Transverse colon (tissue), 4 donors: ENCODE results near the gene SEPTIN5. TPM values are rescaled to one million over a fixed set of nuclear protein-coding genes. Genes with fewer than 3 reads are reported as not detected.

Experiments used
- DNase-seq: peaks from one replicate; pipeline ENCODE4 v3.0.0-alpha.2; 2019
- H3K27ac ChIP-seq, 4 donors: fragments of 200-600 bp; sonication (generic); 2 replicates each; pipeline ENCODE4 v1.5.1; 2016 to 2018; ENCODE audit warnings: inconsistent platforms in 4 of 4
- H3K27me3 ChIP-seq: fragments of 200-600 bp; sonication (generic); 2 replicates; pipeline ENCODE4 v1.5.1; 2017; ENCODE audit warnings: inconsistent platforms
- H3K36me3 ChIP-seq, 4 donors: fragments of 200-600 bp; sonication (generic); 2 replicates each; pipeline ENCODE4 v1.5.1; 2017 to 2019; ENCODE audit warnings: inconsistent platforms in 4 of 4
- H3K4me1 ChIP-seq, 4 donors: fragments of 200-600 bp; sonication (generic); 2 replicates each; pipeline ENCODE4 v1.5.1; 2017 to 2020; ENCODE audit warnings: inconsistent platforms in 4 of 4
- H3K4me3 ChIP-seq, 4 donors: fragments of 200-600 bp; sonication (generic); 1 replicate in 1 of 4; 2 replicates in 3 of 4; pipeline versions ENCODE4 v1.5.1 to v1.6.1; 2017 to 2019; ENCODE audit warnings: inconsistent platforms in 4 of 4
- H3K9me3 ChIP-seq, 2 donors: fragments of 200-600 bp; sonication (generic); 2 replicates each; pipeline ENCODE4 v1.5.1; 2017 to 2019; ENCODE audit warnings: inconsistent platforms in 2 of 2
- EP300 ChIP-seq: sonication (generic); formaldehyde crosslinking; IDR thresholded peaks from one replicate; pipeline ENCODE4 v1.6.1; 2017; ENCODE audit warnings: antibody characterized with exemption, low read depth
- POLR2A ChIP-seq: fragments of 450-650 bp; IDR thresholded peaks from one replicate; pipeline ENCODE4 v1.6.1; 2016; ENCODE audit warnings: antibody characterized with exemption, mild to moderate bottlenecking, moderate library complexity
- POLR2AphosphoS5 ChIP-seq, 3 donors: sonication (generic); formaldehyde crosslinking; IDR thresholded peaks; one replicate each; pipeline ENCODE4 v1.6.1; 2016; ENCODE audit warnings: antibody characterized with exemption in 3 of 3
- WGBS, 2 donors: methylation state at CpG; one replicate each; pipeline ENCODE4 v1.1.5; 2018; ENCODE audit warnings: low coverage in 1 of 2; 5-methylcytosine and 5-hydroxymethylcytosine counted together
- in situ Hi-C, 4 donors: fragments of 200-750 bp; cut with MboI; loops; one replicate each; pipeline versions ENCODE4 v1.15.0 to v1.15.1; 2017; ENCODE audit warnings: low sequenced_read_pairs in 3 of 4, low pct_ligation_motif_present in 1 of 4, low pct_unique_long_range_greater_than_20kb in 1 of 4
- intact Hi-C: fragments of 100-400 bp; cut with DNase I; formaldehyde crosslinking; loops from one replicate; pipeline ENCODE4 v1.15.1; 2023; ENCODE audit warnings: low total_unique reads
- total RNA-seq, 4 donors: library from RNA; depleted of rRNA; stranded (reverse); fragments of >200 nt; gene quantifications; one replicate each; pipeline ENCODE4 v1.1.0, GENCODE V29; 2016
- TF ChIP-seq, protein P1 (sequence below), 5 experiments: fragments of 200-600 bp in 3 of 5; fragments of 450-650 bp in 2 of 5; sonication (generic) in 3 of 5; IDR thresholded peaks; 1 replicate in 2 of 5; 2 replicates in 3 of 5; pipeline ENCODE4 v1.5.1; 2016 to 2017; ENCODE audit warnings: antibody characterized with exemption in 5 of 5, inconsistent platforms in 3 of 5, mild to moderate bottlenecking in 2 of 5, moderate library complexity in 1 of 5

Gene SEPTIN5
- total RNA-seq, 4 donors from 2014 or later, result 2.5 to 709 (median 5.4) TPM

DNA sequence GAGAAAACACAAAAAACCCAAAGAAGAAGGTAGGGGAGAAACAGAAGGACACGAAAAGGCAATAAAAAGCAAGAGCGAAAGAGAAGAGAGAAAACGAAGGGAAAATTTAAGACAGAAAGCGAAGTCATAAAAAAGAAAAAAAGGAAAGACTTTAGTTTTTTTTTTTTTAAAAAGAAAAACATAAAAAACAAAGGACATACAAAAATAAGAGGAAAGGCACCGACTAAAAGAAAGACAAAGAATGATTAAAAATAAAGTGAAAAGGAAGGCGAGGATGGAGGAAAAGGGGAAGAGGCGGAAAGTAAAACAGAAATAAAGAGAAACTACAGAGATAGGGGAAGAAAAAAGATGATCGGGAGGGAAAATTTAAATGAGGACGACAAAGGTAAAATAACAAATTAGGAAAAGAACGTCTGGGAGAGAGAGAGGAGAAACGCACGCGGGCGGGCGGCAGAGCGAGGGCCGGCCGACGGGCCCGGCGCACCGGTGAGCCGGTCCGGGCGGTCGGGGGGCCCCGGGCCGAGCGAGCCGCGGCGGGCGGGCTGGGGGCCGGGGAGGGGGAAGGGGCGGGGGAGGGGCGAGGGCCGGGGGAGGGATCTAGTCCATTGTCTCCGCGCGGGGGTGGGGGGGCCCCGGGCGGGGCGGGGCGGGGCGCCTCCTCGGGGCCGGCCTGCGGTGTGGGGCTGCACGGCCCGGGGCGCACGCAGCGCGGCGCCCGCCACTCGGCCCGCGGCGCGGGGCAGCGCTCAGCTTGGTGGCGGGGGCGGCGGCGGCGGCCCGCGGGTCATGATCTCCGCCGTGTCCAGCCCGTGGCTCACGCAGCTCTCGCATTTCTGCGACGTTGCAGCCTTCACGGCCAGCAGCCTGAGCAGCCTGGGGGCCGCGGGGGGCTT, 46.0 kb downstream of the SEPTIN5 start, which contains the start of gene TBX1:
Gene TBX1, plus strand, starts transcription at position 721 of the 893 bp plus-strand sequence. Its CDS starts 66 bp downstream, at position 787.
- TF ChIP-seq POLR2AphosphoS5 (IDR thresholded peaks at IDR 0.05) (no peak), EP300 (no peak), POLR2A (no peak)
- TF ChIP-seq, protein P1, sequence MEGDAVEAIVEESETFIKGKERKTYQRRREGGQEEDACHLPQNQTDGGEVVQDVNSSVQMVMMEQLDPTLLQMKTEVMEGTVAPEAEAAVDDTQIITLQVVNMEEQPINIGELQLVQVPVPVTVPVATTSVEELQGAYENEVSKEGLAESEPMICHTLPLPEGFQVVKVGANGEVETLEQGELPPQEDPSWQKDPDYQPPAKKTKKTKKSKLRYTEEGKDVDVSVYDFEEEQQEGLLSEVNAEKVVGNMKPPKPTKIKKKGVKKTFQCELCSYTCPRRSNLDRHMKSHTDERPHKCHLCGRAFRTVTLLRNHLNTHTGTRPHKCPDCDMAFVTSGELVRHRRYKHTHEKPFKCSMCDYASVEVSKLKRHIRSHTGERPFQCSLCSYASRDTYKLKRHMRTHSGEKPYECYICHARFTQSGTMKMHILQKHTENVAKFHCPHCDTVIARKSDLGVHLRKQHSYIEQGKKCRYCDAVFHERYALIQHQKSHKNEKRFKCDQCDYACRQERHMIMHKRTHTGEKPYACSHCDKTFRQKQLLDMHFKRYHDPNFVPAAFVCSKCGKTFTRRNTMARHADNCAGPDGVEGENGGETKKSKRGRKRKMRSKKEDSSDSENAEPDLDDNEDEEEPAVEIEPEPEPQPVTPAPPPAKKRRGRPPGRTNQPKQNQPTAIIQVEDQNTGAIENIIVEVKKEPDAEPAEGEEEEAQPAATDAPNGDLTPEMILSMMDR (IDR thresholded peaks at IDR 0.05), result no peak
- peaks cover 94% of the 10 kb centered on the region for H3K27me3 ChIP-seq
- no peak within 1 kb of the TSS for H3K27ac ChIP-seq
- peaks cover 9 to 37% (median 17%) of the 10 kb centered on the region in 4 donors for H3K4me1 ChIP-seq
- 6 to 24% methylated on average over 7 to 27 of the region's 79 CpGs for WGBS, 2 donors
- intact Hi-C loops, result no loop called here
- DNase-seq, result no peak
- no peaks in the 10 kb centered on the region for H3K9me3 ChIP-seq
- H3K36me3 ChIP-seq, result no peaks in the 10 kb centered on the region
- peak within 1 kb of the TSS in 1 of 4 donors; percentile 24 for H3K4me3 ChIP-seq
- in situ Hi-C loops, result no loop called here

DNA sequence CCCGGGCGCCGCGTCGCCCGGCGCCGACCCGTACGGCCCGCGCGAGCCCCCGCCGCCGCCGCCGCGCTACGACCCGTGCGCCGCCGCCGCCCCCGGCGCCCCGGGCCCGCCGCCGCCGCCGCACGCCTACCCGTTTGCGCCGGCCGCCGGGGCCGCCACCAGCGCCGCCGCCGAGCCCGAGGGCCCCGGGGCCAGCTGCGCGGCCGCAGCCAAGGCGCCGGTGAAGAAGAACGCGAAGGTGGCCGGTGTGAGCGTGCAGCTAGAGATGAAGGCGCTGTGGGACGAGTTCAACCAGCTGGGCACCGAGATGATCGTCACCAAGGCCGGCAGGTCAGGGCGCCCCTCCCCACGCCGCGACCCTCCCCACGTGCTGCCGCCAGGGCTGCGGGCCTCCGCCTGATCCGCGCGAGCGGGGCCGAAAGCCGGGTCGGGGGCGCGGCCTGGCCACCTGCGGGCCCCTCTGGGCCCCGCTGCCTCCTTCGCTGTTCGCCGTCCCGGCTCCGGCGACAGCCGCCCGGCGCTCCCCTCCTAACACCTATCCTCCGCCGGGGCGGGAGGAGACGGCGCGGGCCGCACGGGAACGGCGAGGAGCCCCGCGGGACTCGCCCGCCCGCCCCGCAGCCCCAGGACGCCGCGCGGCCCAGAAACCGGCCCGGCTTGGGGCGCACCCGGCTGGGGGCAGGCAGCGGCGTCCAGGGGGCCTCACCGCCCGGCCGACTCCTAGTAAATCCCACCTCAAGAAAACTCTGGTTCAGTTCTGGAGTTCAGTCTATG, 46.8 kb downstream of the SEPTIN5 start:
- peak overlapping the region in 1 of 4 donors; percentile 24 for H3K4me3 ChIP-seq
- H3K4me1 ChIP-seq, result peaks cover 9 to 37% (median 20%) of the 10 kb centered on the region in 4 donors
- no peaks in the 10 kb centered on the region for H3K36me3 ChIP-seq
- in situ Hi-C loops (no loop called here), intact Hi-C loops (no loop called here)
- no peak overlapping the region for H3K27ac ChIP-seq
- TF ChIP-seq, protein P1 (IDR thresholded peaks at IDR 0.05), result no peak
- TF ChIP-seq POLR2A (no peak), POLR2AphosphoS5 (IDR thresholded peaks at IDR 0.05) (no peak), EP300 (no peak)
- DNase-seq, result no peak
- peaks cover 93% of the 10 kb centered on the region for H3K27me3 ChIP-seq
- WGBS, 2 donors, result 14% methylated on average over 73 of the region's 117 CpGs; no CpG with 5 or more reads in 1 of the 2 donors
- H3K9me3 ChIP-seq, result no peaks in the 10 kb centered on the region

DNA sequence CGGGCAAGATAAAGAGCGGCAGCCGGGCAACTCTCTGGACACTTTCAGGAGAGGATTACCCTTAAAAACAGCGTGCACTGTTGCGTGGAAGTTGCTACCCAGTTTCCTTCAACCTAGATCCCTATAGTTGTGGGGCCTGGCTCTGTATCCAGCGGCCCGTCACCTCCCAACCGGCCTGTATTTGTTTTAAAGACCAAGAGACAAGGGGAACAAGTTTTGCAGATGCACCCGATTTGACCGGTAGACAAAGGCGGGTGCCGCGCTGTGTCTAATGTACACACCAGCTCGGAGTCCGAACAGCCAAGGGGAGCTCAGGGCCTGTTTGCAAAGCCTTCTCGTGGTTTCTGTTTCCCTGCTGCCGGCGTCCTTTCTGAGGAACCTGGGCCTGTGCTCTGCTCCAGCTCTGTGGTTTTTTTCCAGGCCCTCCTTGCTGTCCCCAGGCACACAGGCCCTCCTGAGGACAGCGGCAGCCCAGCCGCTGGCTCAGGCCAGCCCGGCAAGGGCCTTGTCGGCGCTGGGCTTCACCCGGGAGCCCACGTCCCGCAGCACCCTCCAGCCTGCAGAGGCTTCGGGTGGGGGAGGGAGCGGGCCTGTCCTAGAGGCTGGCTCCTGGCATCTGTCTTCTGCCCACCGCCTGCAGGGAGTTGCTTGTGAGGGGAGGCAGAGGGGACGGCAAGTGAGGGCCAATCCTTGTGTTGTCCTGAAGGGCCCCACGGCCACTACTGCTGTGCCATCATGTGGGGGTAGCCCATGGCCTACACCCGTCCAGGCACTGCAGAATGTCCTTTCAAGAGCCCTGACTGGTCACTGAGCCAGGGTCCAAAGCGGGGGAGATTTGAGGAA, 47.6 kb downstream of the SEPTIN5 start:
- no peak overlapping the region for H3K4me3 ChIP-seq
- no peak overlapping the region for H3K27ac ChIP-seq
- in situ Hi-C loops, result no loop called here

More for the DNA sequence above, 47.6 kb downstream of the SEPTIN5 start:
- Histone ChIP-seq H3K9me3 (no peaks in the 10 kb centered on the region), H3K27me3 (peaks cover 93% of the 10 kb centered on the region), H3K36me3 (no peaks in the 10 kb centered on the region), H3K4me1 (peaks cover 3 to 35% (median 20%) of the 10 kb centered on the region in 4 donors)
- WGBS, 2 donors, result 40 to 72% methylated on average over 1 to 30 of the region's 33 CpGs
- DNase-seq, result no peak
- intact Hi-C loops, result no loop called here
- no peak for TF ChIP-seq EP300
- TF ChIP-seq POLR2AphosphoS5 (IDR thresholded peaks at IDR 0.05), result no peak
- TF ChIP-seq, protein P1 (IDR thresholded peaks at IDR 0.05), result no peak
- no peak for TF ChIP-seq POLR2A
